Activated CD4-positive, CD25-positive, alpha-beta regulatory T cell treated with anti-CD3 and anti-CD28 coated beads, Interleukin-2, amount 50 U/mL, for 16 hours (primary cell): ENCODE measurements around the gene ALKBH3.

Source experiments
- DNase-seq: peaks from one replicate; pipeline ENCODE4 v3.0.0-alpha.2; 2020; ENCODE audit warnings: low read depth, low spot score

The ALKBH3 gene

GRCh38 chr11:43959321-43959995 is 78.8 kb downstream of the ALKBH3 start:
- no peak for DNase-seq

- no peak for DNase-seq
These were observed 82.0 kb downstream of the ALKBH3 start for GRCh38 chr11:43962383-43963278.

- DNase-seq: no peak
These were observed 82.6 kb downstream of the ALKBH3 start for GRCh38 chr11:43963279-43963620.

GRCh38 chr11:43967661-43968060 is 87.0 kb downstream of the ALKBH3 start:
- no peak for DNase-seq

GRCh38 chr11:43968719-43969118 is 88.1 kb downstream of the ALKBH3 start:
- no peak for DNase-seq

GRCh38 chr11:43969543-43969942 is 88.9 kb downstream of the ALKBH3 start:
- no peak for DNase-seq
